ENCODE data around the gene ZNF382. TPM values are rescaled to one million over a fixed set of nuclear protein-coding genes. Genes with fewer than 3 reads are reported as not detected.

The ZNF382 gene
- total and polyA plus RNA-seq, 2 of the 4 experiments (the other 2 are of a cell fraction) = 0.80 to 4.5 TPM

- intact Hi-C loops (cut with micrococcal nuclease) (no loop called here), in situ Hi-C loops (cut with MboI; ENCODE audit: low sequenced_read_pairs) (no loop called here), dilution Hi-C loops (cut with HindIII; ENCODE audit: low sequenced_read_pairs, unreplicated experiment) (no loop called here)
- Histone ChIP-seq H3K27me3 (ENCODE audit: control insufficient read depth, insufficient read depth, low read length) (no peaks in the 10 kb centered on the region), H3K23ac (ENCODE audit: low read depth, low read length) (no peak overlapping the region), H2BK120ac (ENCODE audit: low read depth, low read length) (no peak overlapping the region), H3K56ac (ENCODE audit: extremely low read depth, insufficient read depth, low read length) (no peak overlapping the region), H3K9ac (ENCODE audit: low read depth, low read length) (no peak overlapping the region), H3K4me1 (ENCODE audit: control insufficient read depth, insufficient read depth, low read length) (no peaks in the 10 kb centered on the region), H3K79me1 (ENCODE audit: low read depth in 1 of 2, low read length in 2 of 2) (no peaks in the 10 kb centered on the region), H2AK5ac (ENCODE audit: low read depth, low read length) (no peak overlapping the region), H2BK15ac (ENCODE audit: low read depth, low read length) (no peak overlapping the region), H4K91ac (ENCODE audit: insufficient read depth, low read depth, low read length) (no peak overlapping the region), H3K14ac (replicated peaks; ENCODE audit: low read depth, low read length) (no peak overlapping the region), H3K9me3 (ENCODE audit: control insufficient read depth, insufficient read depth, low read length) (peaks cover 80% of the 10 kb centered on the region), H2BK20ac (ENCODE audit: low read depth, low read length) (no peak overlapping the region), H3K4me2 (ENCODE audit: low read depth, low read length) (no peak overlapping the region), H3K27ac (ENCODE audit: insufficient read depth, low read length) (no peak overlapping the region), H3K4me3 (ENCODE audit: insufficient read depth, low read depth, low read length) (no peak overlapping the region), H3K4ac (ENCODE audit: low read depth, low read length) (no peak overlapping the region), H3K36me3 (ENCODE audit: control insufficient read depth, insufficient read depth, low read length) (peaks cover 20% of the 10 kb centered on the region), H2AK9ac (replicated peaks; ENCODE audit: low read depth, low read length, poor library complexity) (no peak overlapping the region), H2BK5ac (ENCODE audit: low read depth, low read length, poor library complexity, severe bottlenecking) (no peak overlapping the region), H4K8ac (ENCODE audit: low read depth in 2 of 2, low read length in 2 of 2) (no peak overlapping the region), H4K5ac (ENCODE audit: low read depth, low read length) (no peak overlapping the region), H3K9me1 (ENCODE audit: insufficient read depth, low read length) (no peaks in the 10 kb centered on the region), H4K20me1 (ENCODE audit: insufficient read depth, low read length) (no peaks in the 10 kb centered on the region), H2AFZ (replicated peaks; ENCODE audit: low read length, poor library complexity) (no peak overlapping the region), H3K18ac (ENCODE audit: low read depth, low read length) (no peak overlapping the region)
- BruUV-seq (replicated peaks) = TSS peak; percentile 73
- ATAC-seq (ENCODE audit: low read depth) (no peak), DNase-seq (no peak)
- POLR2A ChIA-PET (ENCODE audit: unreplicated experiment) = no interaction called here
- CTCF ChIA-PET = no interaction called here
- no peak for TF ChIP-seq FOS (IDR thresholded peaks at IDR 0.05; ENCODE audit: low read depth, low read length)
- no CpG with 5 or more reads among the region's 5 CpGs for WGBS, 2 experiments (ENCODE audit: extremely low coverage in 2 of 2, insufficient read length in 1 of 2)
These were observed 33.9 kb downstream of the ZNF382 start for GRCh38 chr19:36638862-36639510.

All from IMR-90 (cell line).